Smooth muscle cell (in vitro differentiated cells): ENCODE measurements around the gene BEND3. TPM values are rescaled to one million over a fixed set of nuclear protein-coding genes. Genes with fewer than 3 reads are reported as not detected.

Source experiments
- DNase-seq: peaks from one replicate; lab custom pipeline; 2025; ENCODE audit not compliant: unreplicated experiment; lab: John Stamatoyannopoulos, UW
- H2AFZ ChIP-seq: fragments of 200-600 bp; sonication (generic); 2 replicates; pipeline ENCODE4 v1.6.0; 2016; ENCODE audit warnings: antibody characterized with exemption, low read depth, mild to moderate bottlenecking
- H3F3A ChIP-seq: fragments of 200-600 bp; sonication (generic); 2 replicates; pipeline ENCODE4 v1.6.0; 2017; ENCODE audit warnings: antibody characterized with exemption, low read depth
- H3K27ac ChIP-seq: fragments of 200-600 bp; sonication (generic); 2 replicates; pipeline ENCODE4 v1.5.1; 2016; ENCODE audit warnings: low read depth, mild to moderate bottlenecking
- H3K27me3 ChIP-seq: fragments of 200-600 bp; sonication (generic); 2 replicates; pipeline ENCODE4 v1.6.1; 2016; ENCODE audit warnings: low read depth, mild to moderate bottlenecking
- H3K36me3 ChIP-seq: fragments of 200-600 bp; sonication (generic); 2 replicates; pipeline ENCODE4 v1.5.1; 2016; ENCODE audit warnings: low read depth
- H3K4me1 ChIP-seq: fragments of 200-600 bp; sonication (generic); 2 replicates; pipeline ENCODE4 v1.5.1; 2016; ENCODE audit warnings: low read depth
- H3K4me2 ChIP-seq: fragments of 200-600 bp; sonication (generic); 2 replicates; pipeline ENCODE4 v1.6.0; 2016; ENCODE audit warnings: mild to moderate bottlenecking
- H3K4me3 ChIP-seq: fragments of 200-600 bp; sonication (generic); 2 replicates; pipeline ENCODE4 v1.5.1; 2016; ENCODE audit warnings: mild to moderate bottlenecking
- H3K79me2 ChIP-seq: fragments of 200-600 bp; sonication (generic); 2 replicates; pipeline ENCODE4 v1.6.0; 2016; ENCODE audit warnings: low read depth, mild to moderate bottlenecking
- H3K9ac ChIP-seq: fragments of 200-600 bp; sonication (generic); 2 replicates; pipeline ENCODE4 v1.6.0; 2016; ENCODE audit warnings: low read depth
- H3K9me3 ChIP-seq: fragments of 200-600 bp; sonication (generic); replicated peaks from 2 replicates; pipeline ENCODE4 v1.5.1; 2016; ENCODE audit warnings: low read depth
- H4K20me1 ChIP-seq: fragments of 200-600 bp; sonication (generic); 2 replicates; pipeline ENCODE4 v1.6.0; 2016; ENCODE audit warnings: low read depth
- CTCF ChIP-seq: fragments of 200-600 bp; sonication (generic); IDR thresholded peaks from 2 replicates; pipeline ENCODE4 v1.5.1; 2017; ENCODE audit warnings: borderline replicate concordance, mild to moderate bottlenecking, antibody characterized with exemption; ENCODE audit not compliant: insufficient read depth, poor library complexity, severe bottlenecking
- WGBS: methylation state at CpG from one replicate; pipeline ENCODE4 v1.1.7; 2016; ENCODE audit warnings: low lambda C conversion rate; 5-methylcytosine and 5-hydroxymethylcytosine counted together
- polyA plus RNA-seq: library from polyadenylated mRNA; unstranded; fragments of >200 nt; fragmentation: Nextera tagmentation; extraction: Ambion mirVana; gene quantifications from 2 replicates; pipeline ENCODE4 v1.2.1, GENCODE V29; 2016
- total RNA-seq: library from RNA; depleted of rRNA; stranded (reverse); fragments of >200 nt; gene quantifications from 2 replicates; pipeline ENCODE4 v1.2.3, GENCODE V29; 2014

The BEND3 gene
- total and polyA plus RNA-seq, 2 experiments from 2014 or later = 2.3 to 3.5 TPM

- H4K20me1 ChIP-seq = peaks cover 3% of the 10 kb centered on the region
- no peak for DNase-seq
- WGBS = 59% methylated on average over 6 of the region's 6 CpGs
- no peak overlapping the region for H3K4me3 ChIP-seq
- no peaks in the 10 kb centered on the region for H3K79me2 ChIP-seq
- no peak for TF ChIP-seq CTCF
- H3K27ac ChIP-seq = no peak overlapping the region
- peaks cover 6% of the 10 kb centered on the region for H3K27me3 ChIP-seq
- H3F3A ChIP-seq = no peaks in the 10 kb centered on the region
- H3K36me3 ChIP-seq = no peaks in the 10 kb centered on the region
- peaks cover 20% of the 10 kb centered on the region for H3K4me1 ChIP-seq
- H3K9ac ChIP-seq = no peak overlapping the region
- peak overlapping the region; percentile 72 for H3K4me2 ChIP-seq
- no peaks in the 10 kb centered on the region for H3K9me3 ChIP-seq
- H2AFZ ChIP-seq = no peak overlapping the region
Observed at GRCh38 chr6:107064579-107065065, 50.7 kb downstream of the BEND3 start.

GRCh38 chr6:107062691-107063090 lies 52.6 kb downstream of the BEND3 start:
- Histone ChIP-seq H3K9me3 (no peaks in the 10 kb centered on the region), H3K27ac (no peak overlapping the region), H2AFZ (no peak overlapping the region), H3K27me3 (peaks cover 6% of the 10 kb centered on the region), H3K4me2 (no peak overlapping the region), H3K4me3 (no peak overlapping the region), H3F3A (no peaks in the 10 kb centered on the region), H3K9ac (no peak overlapping the region), H3K79me2 (no peaks in the 10 kb centered on the region), H3K36me3 (no peaks in the 10 kb centered on the region), H4K20me1 (peaks cover 3% of the 10 kb centered on the region), H3K4me1 (peaks cover 20% of the 10 kb centered on the region)
- whole genome bisulfite sequencing = 86% methylated on average over 3 of the region's 3 CpGs
- DNase-seq = no peak
- TF ChIP-seq CTCF = no peak

DNA sequence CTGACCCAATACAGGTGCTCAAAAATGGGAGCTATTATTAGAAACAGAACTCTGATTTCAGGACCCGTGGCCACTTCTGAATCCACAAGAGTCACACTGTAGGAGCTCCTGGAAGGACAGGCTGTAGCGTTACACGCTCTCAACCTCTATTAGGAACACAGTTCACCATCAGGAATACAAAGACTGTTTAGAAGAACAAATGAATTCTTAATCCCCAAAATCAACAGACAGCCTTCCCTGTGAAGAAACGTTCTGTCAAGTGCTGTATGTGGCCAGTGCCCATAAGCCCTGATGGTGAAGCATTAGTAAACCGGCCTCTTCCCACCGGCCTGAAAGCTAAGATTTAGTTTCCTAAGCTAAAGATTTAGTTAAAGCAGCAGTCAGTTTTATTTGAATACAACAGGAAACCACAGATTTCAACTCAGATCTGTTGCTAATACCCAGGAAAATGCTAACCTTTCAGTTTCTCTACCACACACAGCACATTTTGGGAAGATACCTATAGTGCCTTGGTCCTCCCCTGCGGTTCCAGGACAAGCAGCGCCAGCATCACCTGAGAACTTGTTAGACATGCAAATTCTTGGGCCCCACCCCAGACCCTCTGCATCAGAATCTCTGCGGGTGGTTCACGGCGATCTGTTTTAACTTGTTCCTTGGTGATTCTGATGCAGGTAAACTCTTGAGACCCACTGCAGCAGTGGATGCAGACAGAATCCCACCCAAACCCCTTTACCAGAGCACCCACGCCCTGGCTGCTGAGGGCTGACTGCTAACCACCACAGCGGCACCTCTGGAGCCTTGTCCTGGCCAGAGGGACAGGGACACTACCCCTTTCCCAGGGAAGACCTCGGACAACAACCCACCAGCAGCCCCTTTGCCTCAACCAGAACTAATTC lies 53.9 kb downstream of the BEND3 start:
- Histone ChIP-seq H3K27ac (no peak overlapping the region), H3K4me2 (peak overlapping the region; percentile 28), H3K9ac (no peak overlapping the region), H4K20me1 (peaks cover 3% of the 10 kb centered on the region), H3F3A (no peaks in the 10 kb centered on the region), H3K4me1 (peaks cover 20% of the 10 kb centered on the region), H3K79me2 (no peaks in the 10 kb centered on the region), H3K4me3 (no peak overlapping the region), H2AFZ (no peak overlapping the region), H3K9me3 (no peaks in the 10 kb centered on the region), H3K27me3 (peaks cover 6% of the 10 kb centered on the region), H3K36me3 (no peaks in the 10 kb centered on the region)
- no peak for TF ChIP-seq CTCF
- WGBS = 25% methylated on average over 14 of the region's 14 CpGs
- no peak for DNase-seq
